ENCODE measurements around the gene FOXP4.

- TF ChIP-seq CTCF (IDR thresholded peaks at IDR 0.05) (no peak), EP300 (IDR thresholded peaks at IDR 0.05) (no peak)
Observed at GRCh38 chr6:41536795-41537758, 9.1 kb upstream of the FOXP4 start.
